Stimulated activated CD4-positive, alpha-beta T cell treated with anti-CD3 and anti-CD28 coated beads, TNF-alpha, amount 100 ng/mL, for 4 hours (primary cell): Measurements from ENCODE around the gene SYT15.

ENCODE experiments used
- DNase-seq, 3 experiments: peaks; one replicate each; pipeline ENCODE4 v3.0.0-alpha.2; 2020; ENCODE audit warnings: low read depth in 3 of 3

The SYT15 gene

DNA sequence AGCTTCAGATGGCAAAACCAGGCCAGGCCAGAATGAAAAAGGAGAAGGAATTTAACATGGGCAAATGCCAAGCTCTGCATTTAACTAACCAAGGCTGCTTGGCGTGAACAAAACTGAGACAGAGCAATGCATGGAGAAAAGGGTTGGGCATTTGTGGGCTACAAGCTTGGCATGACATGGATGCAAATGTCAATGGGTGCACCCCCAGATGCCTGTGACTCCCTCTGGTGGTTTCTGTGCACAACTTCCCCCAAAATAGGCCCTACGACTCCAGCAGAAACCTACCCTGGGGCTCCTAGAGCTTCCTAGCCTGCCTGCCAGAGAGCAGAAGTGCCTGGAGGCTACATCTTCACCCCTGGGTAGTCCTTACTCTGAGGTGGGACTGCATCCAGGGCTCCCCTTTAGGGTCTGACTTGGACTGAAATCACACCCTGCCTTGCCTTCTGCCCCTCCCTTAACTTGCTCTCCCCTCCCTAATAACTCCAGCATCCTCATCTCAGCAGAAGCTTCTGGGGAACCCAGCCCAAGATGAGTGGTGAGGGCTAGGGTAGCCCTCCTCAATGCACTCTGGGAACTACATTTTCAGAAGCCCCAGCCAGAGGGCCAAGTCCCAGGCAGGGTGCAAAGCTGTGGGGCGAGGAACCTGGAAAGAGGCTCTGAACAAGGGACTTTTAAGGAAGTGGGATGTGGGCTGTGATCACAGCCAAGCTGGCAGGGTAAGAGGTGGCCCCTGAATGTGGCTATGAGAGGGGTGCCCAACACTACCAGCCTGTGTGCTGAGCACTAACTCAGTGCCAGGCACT, 33.7 kb upstream of the SYT15 start:
- no peak for DNase-seq

DNA sequence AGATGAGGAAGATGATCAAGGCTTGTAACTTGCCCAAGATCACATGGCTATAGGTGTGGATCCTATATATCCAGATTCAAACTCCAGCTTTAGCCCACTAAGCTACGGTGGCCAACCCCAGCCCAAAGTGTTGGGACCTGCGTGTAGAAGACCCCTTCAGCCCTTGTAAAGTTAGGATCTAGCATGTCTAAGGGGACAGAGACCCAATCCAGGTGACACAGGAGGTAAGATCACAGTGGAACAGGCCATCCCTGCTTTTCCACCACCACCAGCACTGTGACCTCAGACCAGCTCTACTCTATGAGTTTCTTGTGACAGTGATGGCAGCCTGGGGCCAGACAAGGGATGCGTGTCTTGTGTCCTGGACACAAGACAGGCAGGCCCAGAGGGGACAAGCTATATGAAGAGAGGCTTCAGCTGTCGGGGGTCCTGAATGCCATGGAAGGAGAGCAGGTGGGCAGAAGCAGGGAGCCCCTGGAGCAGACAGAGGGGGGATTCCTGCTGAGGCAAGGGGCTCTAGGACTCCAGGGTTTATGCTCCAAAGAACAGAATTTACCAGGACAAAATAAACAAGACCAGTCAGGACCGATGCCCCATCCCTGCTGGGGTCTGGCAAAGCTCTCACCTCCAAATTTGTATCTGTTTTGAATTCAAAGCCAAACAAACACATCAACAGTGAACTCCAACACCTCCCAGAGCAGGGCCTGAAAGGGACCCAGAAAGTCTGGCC, 32.9 kb upstream of the SYT15 start:
- DNase-seq: no peak

DNA sequence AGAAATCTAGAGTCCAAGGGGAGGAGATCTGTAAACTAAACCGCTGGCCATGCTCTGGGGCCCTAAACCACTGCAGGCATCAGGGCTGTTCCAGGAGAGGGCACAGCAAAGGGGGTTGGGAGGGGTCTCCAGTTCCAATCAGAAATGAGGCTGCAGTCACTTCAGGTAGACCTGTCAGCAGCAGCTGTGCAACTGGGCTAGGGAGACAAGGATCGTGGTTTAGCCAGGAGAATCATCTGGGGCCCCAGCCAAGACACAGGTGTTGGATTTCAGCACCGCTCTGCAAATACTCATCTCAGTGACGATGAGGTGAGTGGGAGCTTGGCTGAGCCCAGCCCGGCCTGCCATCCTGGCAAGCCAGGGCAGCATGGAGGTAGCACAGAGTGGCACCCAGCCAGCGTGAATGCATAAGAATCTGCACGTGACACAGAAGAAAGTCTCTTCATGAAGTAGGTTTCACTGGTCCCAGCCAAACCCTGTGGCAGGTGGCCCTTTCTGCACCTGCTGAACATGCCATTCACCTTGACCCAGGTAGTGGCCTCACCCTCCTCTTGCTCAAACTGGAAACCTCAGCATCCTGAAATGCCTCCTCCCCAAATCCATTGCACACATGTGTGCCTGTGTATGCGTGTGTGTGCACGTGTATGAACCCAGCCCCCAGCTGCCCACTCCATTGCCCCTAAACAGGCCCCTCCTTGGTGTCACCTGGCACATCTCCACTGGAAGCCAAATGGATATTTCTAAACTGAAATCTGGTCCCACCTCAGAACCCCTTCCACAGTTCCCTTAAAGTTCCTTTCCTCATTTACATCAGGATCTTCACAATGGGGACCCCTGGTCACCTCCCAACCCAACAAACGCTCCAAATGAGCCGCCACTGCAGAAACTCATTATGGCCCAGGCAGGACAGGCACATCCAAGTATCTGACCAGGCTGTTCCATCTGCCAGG, 32.1 kb upstream of the SYT15 start:
- no peak for DNase-seq

DNA sequence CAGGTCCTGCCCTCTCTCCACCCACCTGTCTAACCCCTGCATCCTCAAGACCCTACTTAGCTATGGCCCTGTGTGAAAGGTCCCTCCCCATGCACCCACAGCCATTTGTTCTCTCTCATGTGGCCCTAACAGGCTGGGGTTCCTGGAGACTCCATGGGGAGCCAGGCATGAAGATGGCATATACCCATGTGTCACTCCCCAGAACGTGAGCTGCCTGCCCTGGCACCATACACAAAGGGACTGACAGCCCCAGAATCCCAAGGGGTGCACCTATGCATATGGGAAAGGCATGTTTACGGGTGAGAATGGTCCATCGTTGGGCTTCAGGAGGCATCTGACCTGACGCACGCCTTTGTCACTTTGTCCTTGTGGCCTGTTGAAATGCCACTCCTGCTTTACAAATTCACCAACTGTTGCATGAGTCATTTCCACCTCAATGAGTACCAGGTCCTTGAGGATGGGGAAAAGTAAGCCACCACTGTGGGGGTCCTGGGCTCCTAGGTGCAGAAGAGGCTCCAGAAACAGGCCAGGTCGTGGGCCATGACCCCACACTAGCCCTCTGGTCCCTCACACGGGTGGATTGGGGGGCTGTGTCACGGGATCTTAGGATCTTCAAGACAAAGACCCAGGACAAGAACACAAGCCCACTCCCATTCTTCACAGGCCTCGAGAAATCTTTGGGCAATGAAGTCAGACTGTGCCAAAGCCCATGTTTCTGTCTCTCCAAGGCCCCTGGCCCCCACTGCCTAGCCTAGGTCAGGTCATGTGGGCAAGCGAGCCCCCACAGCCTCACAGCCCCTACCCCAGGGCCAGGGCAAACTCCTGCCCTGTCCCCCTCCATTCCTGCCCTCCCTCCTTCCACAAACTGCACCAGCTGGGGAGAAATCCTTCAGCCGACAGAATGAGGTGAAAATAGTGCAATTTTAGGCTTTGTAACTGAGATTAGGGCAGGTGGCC, 31.1 kb upstream of the SYT15 start:
- DNase-seq: no peak

DNA sequence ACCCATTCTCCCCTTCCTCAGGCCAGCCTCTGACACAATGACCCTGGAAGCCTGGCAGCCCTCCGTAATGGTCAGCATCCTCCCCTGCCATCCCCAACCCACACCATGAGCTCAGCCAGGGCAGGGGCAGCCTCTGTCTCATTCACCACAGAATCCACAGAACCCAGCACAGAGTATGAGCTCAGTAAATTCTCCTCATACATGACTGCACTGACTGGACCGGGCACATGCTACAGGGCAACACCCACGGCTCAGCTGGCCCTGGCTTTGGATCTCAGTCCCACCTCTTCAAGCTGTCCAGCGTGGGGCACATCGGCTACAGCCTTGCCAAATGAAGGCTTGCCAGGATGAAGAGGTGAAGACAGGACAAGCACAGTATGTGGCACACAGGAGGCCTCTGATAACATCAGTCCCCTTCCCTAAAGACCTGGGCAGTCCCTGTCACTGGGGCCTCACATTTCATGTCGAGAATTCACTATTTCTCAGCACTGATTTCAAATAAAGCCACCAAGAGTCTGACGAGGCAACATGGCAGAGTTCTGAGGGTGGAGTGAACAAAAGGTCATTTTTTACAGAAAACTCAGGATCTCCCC, 30.3 kb upstream of the SYT15 start:
- DNase-seq: no peak

DNA sequence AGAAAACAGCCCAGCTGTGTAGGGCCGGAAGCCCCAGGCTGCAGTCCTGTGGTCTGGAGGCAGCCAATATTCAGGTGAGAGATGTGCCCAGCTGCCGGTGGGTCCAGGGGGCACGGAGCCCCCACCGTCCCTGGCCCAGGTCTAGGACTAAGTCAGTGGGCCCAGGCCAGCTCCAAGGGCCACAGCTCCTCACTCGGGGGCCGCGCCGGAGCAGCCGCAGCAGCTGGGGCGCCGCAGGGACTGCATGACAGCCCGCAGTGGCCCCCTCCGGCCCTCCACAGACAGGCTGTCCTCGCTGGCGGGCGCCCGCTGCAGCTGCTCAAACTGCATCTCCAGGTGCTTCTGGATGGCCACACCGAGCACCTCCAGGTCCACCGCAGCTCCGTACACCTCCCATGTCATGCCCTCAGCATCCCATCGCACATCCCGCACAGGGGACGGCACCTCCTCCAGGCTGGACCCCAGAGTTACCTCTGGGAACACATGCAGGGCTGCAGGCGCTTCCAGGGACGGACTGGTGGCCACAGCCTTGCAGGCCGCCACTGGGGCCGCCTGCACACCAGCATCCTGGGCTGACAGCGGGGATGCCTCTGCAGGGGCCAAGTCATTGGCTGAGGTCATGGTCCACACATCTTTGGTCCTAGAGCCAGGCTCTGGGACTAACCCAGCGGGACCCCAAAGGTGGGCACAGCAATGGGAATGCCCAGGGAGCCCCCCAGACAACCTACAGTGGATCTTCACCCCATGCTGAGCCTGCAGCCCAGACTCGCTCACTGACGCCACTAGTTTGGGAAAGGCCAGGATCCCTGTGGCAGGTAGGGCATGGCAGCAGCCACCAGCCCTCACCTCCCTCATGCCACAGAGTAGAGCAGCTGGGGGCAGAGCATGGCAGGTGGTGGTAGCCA, 29.5 kb upstream of the SYT15 start:
- no peak for DNase-seq

DNA sequence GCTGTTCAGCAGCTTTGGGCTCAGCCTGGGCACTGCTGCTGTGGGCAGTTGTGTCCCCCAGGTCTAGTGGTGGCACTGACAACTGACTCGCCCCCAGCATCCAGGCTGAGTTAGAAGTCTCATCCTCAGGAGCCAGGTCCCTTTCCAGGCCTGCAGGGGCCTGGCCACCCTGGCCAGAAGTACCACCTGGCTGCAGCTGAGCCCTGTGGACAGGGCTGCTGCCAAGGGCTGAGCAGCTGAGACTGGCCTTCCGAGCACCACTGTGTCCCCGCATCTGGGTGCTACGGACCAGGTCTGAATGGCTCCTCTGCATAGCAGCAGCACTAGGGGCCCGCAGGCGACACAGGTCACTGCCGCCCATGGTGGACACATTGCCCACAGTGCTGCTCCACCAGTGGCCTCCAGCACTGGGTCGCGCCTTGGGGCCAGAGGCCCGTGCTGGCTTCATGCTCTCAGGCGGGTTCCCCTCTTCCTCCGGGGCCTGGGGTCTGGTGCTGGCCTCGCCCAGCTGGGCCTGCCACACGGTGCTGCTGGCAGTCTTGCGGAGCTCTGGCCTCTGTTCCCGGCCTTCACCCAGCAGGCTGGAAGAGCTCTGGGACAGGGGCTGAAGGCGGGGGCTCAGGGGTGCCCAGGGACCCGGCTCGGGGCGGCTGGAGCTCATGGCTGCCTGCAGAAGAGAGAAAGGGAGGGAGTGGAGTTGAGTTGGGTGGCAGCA, 28.7 kb upstream of the SYT15 start:
- no peak for DNase-seq

DNA sequence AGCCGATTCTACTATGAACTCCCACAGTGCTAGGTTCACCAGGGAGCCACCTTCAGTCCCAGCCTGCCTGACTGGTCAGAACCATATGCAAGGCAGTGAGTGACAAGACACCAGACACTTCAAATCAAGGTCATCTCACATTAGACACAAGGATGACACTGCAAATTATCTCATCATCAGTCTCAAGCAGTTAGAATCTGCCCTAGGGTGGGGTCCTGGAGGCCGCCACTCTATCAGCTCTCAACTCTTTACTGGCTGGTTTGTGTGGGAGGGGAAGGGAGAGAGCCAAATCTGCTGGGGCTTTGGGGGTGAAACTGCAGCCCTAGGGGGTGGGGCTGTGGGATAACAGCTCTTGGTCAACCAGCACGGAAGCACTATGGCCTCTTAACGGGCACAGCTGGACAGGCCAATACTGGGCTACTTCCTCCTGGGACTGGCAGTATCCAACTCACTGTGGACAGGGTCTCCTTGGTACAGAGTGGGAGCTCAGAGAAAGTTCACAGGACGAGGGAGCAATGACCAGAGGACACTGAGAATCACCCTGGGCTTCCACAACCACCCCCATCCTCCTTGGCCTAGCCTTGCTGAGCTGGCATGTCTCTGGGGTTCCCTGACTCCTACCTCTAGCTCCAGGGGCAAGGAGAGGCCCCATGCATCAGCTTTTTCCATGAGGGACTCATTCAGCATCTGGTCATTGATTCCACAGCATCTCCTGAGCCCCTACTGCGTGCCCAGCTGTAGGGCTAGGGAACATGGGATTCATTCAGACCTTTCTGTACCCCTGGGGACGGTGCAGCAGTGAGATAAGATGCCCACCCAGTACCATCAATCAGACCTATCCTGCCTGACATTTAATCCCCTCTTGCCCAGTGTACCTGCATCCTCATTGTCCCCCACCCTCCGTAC, 27.9 kb upstream of the SYT15 start:
- DNase-seq: no peak

DNA sequence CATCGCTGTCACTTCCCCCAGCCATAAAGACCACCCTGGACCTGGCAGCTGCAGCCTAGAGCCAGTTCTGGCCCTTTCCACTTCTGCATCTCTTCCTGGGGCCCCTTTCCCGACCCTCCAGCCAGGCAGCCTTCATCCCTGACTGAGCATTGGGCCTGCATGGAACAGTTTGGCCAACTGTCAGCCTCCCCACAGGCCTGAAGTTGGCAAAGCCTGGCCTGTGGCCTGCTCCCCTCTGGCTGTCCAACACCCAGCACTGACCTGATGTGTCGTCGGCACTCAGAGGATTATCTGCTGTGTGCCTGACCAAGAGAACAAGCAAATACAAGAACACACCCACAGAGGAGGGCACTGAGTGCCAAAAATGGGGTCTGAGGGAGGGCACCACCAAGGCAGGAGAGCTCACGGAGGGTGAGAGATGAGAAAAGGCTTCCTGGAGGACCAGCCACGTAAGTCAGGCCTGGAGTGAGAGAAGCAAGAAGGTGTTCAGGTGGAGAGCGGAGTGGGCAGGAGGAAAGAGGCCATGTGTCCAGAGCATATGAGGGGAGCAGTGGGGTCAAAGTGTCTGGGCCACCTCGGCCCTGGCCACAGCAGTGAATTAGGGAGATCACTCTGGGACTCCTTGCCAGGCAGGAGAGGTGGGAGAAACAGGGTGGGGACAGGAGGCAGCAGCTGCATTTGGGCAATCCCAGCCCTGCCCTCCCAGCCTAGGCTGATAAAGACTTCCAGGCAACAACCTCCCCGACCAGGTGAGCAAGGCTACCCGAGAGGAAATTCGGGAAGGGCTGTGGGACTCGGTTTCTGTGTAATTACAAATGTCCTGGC, 27.0 kb upstream of the SYT15 start:
- DNase-seq: no peak

DNA sequence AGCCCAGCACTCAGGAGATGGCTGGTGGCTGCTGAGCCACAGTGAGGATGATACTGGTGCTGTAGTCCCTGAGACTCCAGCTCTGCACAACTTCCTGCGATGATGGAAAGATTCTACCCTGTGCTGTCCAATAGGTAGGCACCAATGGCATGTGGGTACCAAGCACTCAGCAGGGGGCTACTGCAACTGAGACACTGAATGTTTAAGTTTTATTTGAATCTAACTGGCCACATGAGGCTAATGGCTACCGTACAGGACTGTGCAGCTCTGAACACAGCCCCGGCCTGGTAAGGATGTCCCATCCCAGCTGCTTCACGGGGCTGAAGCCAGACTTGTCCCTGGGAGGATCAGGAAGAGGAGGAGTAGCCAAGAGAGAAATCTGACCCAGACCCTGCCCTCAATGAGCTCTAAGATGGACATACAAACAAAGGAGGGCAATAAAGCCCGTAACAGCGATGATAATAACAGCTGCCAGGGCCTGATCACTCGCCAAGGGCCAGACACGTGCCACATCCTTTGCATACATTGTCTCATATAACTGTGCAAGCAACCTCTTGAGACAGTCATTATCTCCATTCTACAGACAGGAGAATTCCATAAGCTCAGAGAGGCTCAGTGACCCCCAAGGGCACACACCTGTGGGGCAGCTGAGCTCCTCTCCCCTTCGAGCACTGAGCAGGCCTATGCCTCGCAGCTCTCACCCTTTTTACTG, 26.2 kb upstream of the SYT15 start:
- no peak for DNase-seq

DNA sequence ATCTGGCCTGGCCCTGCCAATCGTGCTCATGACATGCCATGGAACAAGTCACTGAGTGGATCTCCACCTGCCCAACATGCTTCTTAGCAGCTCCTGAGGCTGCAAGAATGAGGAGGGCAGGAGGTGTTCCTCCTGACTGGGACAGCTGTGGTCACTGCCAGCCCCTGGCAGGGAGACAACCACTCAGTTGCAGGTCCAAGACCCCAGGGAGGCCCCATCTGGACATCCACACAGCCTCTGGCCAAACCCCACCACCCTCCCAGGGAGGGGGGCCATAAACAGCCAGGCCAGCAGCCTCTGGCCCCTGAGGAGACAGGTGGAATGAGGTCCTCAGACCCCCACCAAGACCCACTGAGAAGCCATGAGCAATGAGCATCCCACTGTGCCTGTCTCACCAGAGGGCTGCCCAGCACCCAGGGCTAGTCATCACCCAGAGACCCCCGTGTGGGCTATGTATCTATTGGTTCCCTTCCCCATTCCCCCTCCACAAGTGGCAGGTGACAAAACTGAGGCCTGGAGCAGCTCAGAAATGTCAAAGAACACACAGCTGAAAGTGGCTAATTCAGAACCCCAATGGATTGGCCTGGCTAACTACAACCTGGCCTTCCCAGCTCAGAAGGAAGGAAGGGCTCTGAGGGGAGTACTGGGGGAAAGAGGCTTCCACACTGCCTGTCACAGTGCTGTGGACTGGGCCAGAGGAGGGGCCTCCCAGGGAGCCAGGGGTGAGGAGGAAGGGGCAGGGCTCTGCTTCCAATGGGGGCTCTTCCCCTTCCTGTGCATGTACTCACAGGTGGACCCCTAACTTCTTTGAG, 25.5 kb upstream of the SYT15 start:
- no peak for DNase-seq

DNA sequence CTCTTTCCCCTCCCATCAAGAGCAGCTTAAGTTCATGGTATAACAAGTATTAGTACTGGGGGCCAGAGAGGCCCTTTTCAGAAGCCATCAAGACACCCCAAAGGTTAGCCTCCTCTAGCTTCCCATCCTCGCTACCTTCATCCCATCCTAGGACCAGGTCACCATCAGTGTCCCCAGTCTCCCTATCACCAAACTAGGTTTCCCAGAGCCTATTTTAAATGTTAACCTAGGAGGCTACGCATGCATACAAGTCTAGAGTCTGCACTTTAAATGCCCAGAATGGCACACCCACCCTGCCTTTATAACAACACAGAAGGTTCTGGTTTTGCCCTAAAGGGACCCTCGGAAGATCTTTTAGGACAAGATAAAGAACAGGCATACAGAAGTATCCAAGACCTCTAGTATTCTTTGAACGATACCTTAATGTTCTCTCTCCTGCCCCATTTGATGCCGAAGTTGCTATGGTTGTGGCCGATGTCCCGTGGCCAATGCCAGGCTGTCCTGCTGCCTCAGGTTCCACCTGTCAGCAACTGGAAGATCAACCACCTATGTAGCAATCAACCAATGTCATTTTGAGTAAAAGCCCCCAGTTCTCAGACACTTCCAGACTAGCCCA, 24.7 kb upstream of the SYT15 start:
- DNase-seq: no peak

DNA sequence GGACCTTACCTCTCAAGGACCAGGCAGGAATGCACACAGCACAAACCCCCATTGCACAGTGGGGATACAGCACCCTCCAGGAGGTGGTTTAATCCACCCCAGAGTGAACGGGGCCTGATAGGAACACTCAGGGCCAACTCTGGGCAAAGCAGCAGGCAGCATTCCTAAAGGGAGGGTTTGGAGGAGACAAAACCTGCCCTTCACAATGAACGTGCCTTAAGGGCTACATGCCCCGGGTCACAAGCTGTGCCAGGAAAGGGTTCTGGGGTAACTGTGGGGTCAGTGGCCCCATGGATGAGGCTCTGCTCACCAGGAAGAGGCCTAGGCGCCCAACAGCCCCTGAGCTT, 23.6 kb upstream of the SYT15 start:
- no peak for DNase-seq

DNA sequence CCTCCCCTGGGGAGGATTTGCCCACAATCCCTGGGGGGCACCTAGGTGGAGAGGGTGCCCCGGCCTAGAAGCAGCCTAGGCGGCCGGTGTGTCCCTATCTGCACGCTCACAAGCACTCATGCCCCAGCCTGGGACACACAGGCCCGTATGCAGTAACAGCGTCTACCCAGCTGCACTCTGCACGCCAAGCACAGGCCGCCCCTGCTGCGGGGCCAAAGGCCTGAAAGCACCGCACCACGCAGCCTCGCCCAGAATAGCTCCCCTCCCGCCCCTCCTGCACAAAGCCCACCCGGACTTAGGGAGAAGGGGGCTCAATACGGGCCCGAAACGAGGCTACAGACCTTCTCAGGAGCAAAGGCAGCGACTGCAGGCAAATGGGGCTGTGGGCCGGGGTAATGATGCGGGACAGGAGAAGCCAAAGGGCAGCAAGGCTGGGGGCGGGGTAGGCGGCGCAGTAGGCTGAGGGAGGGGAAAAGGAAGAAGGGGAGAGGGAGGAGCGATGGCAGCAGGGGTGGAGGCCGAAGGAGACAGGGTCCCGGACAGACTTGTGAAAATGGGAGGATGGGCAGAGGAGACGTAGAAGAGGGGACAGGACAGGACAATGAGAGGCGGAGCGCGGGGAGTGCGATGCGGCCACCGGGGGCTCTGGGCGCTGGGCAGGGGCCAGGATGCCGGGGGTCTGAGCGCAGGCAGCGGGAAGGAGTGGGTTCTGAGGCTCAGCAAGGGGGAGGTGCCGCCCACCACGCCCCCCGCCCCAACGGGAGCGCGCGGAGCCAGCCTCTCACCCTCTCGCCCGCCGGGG, 23.0 kb upstream of the SYT15 start:
- no peak for DNase-seq
